ENCODE data around the gene UHRF2. TPM values are rescaled to one million over a fixed set of nuclear protein-coding genes. Genes with fewer than 3 reads are reported as not detected.

UHRF2 gene
- total and polyA plus RNA-seq, 2 of the 4 experiments (the other 2 are of a cell fraction) = 27.6 to 37.3 TPM

DNA sequence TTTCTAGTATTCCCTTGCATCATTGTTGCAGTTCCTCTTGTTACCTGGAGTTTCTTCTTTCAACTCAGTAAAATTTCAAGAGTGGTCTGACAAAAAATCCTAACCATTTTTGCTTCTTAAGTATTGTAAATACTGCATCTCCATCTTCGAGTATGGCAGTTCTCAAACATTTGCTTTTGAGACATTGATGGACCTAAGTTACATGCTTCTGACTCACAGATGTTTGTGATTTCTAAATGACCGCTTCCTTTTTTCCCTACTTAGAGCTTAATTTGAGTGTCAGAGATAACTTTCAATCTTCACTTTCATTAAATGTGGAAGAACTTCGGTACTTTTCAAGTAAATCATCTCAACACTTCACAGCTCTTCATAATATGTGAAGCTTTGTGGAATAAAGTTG lies 4.2 kb downstream of the UHRF2 start:
- no peak overlapping the region for H3K4me3 ChIP-seq (ENCODE audit: insufficient read depth, low read depth, low read length)
- no peak overlapping the region for H3K9ac ChIP-seq (ENCODE audit: low read depth, low read length)
- H3K27me3 ChIP-seq (ENCODE audit: control insufficient read depth, insufficient read depth, low read length) = no peaks in the 10 kb centered on the region
- H4K91ac ChIP-seq (ENCODE audit: insufficient read depth, low read depth, low read length) = no peak overlapping the region
- intact Hi-C loops (cut with micrococcal nuclease) (no loop called here), dilution Hi-C loops (cut with HindIII; ENCODE audit: low sequenced_read_pairs, unreplicated experiment) (no loop called here), in situ Hi-C loops (cut with MboI; ENCODE audit: low sequenced_read_pairs) (no loop called here)
- CTCF ChIA-PET = no interaction called here
- peak overlapping the region; percentile 41; the same call in 1 of the 2 replicates for H4K5ac ChIP-seq (ENCODE audit: low read depth, low read length)
- peaks cover 8% of the 10 kb centered on the region for H3K4me1 ChIP-seq (ENCODE audit: control insufficient read depth, insufficient read depth, low read length)
- no CpG with 5 or more reads among the region's 3 CpGs for WGBS, 2 experiments (ENCODE audit: extremely low coverage in 2 of 2, insufficient read length in 1 of 2)
- no peak overlapping the region for H3K56ac ChIP-seq (ENCODE audit: extremely low read depth, insufficient read depth, low read length)
- no peak overlapping the region for H3K27ac ChIP-seq (ENCODE audit: insufficient read depth, low read length)
- H2AK9ac ChIP-seq (replicated peaks; ENCODE audit: low read depth, low read length, poor library complexity) = no peak overlapping the region
- peak overlapping the region; percentile 75; the same call in 1 of the 2 replicates for H3K23ac ChIP-seq (ENCODE audit: low read depth, low read length)
- H2BK120ac ChIP-seq (ENCODE audit: low read depth, low read length) = no peak overlapping the region
- no peak overlapping the region for H2AFZ ChIP-seq (replicated peaks; ENCODE audit: low read length, poor library complexity)
- no peak for ATAC-seq (ENCODE audit: low read depth)
- H4K8ac ChIP-seq (ENCODE audit: low read depth in 2 of 2, low read length in 2 of 2) = no peak overlapping the region
- H3K79me1 ChIP-seq (ENCODE audit: low read depth in 1 of 2, low read length in 2 of 2) = peaks cover 0 to 17% of the 10 kb centered on the region in 2 experiments; a peak in 2 of 4 replicates
- peaks cover 2% of the 10 kb centered on the region; the same call in 1 of the 2 replicates for H3K36me3 ChIP-seq (ENCODE audit: control insufficient read depth, insufficient read depth, low read length)
- peak; percentile 28 for DNase-seq
- no peak overlapping the region for H2BK5ac ChIP-seq (ENCODE audit: low read depth, low read length, poor library complexity, severe bottlenecking)
- H4K20me1 ChIP-seq (ENCODE audit: insufficient read depth, low read length) = peaks cover 59% of the 10 kb centered on the region
- no peak overlapping the region for H2AK5ac ChIP-seq (ENCODE audit: low read depth, low read length)
- no peaks in the 10 kb centered on the region for H3K9me3 ChIP-seq (ENCODE audit: control insufficient read depth, insufficient read depth, low read length)
- no peak overlapping the region for H3K4ac ChIP-seq (ENCODE audit: low read depth, low read length)
- H3K4me2 ChIP-seq (ENCODE audit: low read depth, low read length) = peak overlapping the region; percentile 77
- no peaks in the 10 kb centered on the region for H3K9me1 ChIP-seq (ENCODE audit: insufficient read depth, low read length)
- no TSS peak for BruUV-seq (replicated peaks)
- no peak overlapping the region for H2BK20ac ChIP-seq (ENCODE audit: low read depth, low read length)
- peak overlapping the region; percentile 38; the same call in 1 of the 2 replicates for H3K14ac ChIP-seq (replicated peaks; ENCODE audit: low read depth, low read length)
- no peak overlapping the region for H3K18ac ChIP-seq (ENCODE audit: low read depth, low read length)
- TF ChIP-seq RAD21 (IDR thresholded peaks at IDR 0.05; ENCODE audit: low read length) (no peak), MAZ (IDR thresholded peaks at IDR 0.05; ENCODE audit: borderline replicate concordance, low read depth, low read length) (no peak), BHLHE40 (IDR thresholded peaks at IDR 0.05; ENCODE audit: low read depth, low read length) (no peak), RFX5 (IDR thresholded peaks at IDR 0.05; ENCODE audit: low read depth, low read length) (no peak), SMC3 (IDR thresholded peaks at IDR 0.05; ENCODE audit: low read depth, low read length) (no peak), RCOR1 (IDR thresholded peaks at IDR 0.05; ENCODE audit: insufficient replicate concordance, low read length) (no peak), POLR2A (IDR thresholded peaks at IDR 0.05; ENCODE audit: low read depth, low read length) (no peak)
- TF ChIP-seq, protein P1, sequence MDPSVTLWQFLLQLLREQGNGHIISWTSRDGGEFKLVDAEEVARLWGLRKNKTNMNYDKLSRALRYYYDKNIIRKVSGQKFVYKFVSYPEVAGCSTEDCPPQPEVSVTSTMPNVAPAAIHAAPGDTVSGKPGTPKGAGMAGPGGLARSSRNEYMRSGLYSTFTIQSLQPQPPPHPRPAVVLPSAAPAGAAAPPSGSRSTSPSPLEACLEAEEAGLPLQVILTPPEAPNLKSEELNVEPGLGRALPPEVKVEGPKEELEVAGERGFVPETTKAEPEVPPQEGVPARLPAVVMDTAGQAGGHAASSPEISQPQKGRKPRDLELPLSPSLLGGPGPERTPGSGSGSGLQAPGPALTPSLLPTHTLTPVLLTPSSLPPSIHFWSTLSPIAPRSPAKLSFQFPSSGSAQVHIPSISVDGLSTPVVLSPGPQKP (IDR thresholded peaks at IDR 0.05; ENCODE audit: borderline replicate concordance, low read depth, low read length) = no peak
- TF ChIP-seq, protein P2, sequence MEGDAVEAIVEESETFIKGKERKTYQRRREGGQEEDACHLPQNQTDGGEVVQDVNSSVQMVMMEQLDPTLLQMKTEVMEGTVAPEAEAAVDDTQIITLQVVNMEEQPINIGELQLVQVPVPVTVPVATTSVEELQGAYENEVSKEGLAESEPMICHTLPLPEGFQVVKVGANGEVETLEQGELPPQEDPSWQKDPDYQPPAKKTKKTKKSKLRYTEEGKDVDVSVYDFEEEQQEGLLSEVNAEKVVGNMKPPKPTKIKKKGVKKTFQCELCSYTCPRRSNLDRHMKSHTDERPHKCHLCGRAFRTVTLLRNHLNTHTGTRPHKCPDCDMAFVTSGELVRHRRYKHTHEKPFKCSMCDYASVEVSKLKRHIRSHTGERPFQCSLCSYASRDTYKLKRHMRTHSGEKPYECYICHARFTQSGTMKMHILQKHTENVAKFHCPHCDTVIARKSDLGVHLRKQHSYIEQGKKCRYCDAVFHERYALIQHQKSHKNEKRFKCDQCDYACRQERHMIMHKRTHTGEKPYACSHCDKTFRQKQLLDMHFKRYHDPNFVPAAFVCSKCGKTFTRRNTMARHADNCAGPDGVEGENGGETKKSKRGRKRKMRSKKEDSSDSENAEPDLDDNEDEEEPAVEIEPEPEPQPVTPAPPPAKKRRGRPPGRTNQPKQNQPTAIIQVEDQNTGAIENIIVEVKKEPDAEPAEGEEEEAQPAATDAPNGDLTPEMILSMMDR (conservative IDR thresholded peaks at IDR 0.05; ENCODE audit: low read depth, low read length) = no peak
- H2BK15ac ChIP-seq (ENCODE audit: low read depth, low read length) = no peak overlapping the region
- POLR2A ChIA-PET (ENCODE audit: unreplicated experiment) = no interaction called here
